ENCODE measurements around the gene ARPC2. TPM values are rescaled to one million over a fixed set of nuclear protein-coding genes. Genes with fewer than 3 reads are reported as not detected.

Gene ARPC2
- polyA plus RNA-seq, 2 donors, result 150 to 426 TPM

GRCh38 chr2:218260166-218260565, 43.2 kb downstream of the ARPC2 start:
- 88 to 90% methylated on average over 5 of the region's 5 CpGs for WGBS, 2 donors
- peak overlapping the region in 1 of 2 donors; percentile 61 for H3K27ac ChIP-seq (ENCODE audit: low read depth in 2 of 2, low read length in 1 of 2)
- H3K27me3 ChIP-seq (ENCODE audit: control insufficient read depth in 1 of 2, insufficient read depth in 2 of 2, low read length in 2 of 2), result no peaks in the 10 kb centered on the region
- H3K9me3 ChIP-seq (ENCODE audit: control insufficient read depth in 2 of 2, insufficient read depth in 1 of 2, low read depth in 1 of 2, low read length in 1 of 2), result no peaks in the 10 kb centered on the region
- H3K4me3 ChIP-seq (ENCODE audit: low read depth in 1 of 2, low read length in 2 of 2), result no peak overlapping the region
- peaks cover 5% of the 10 kb centered on the region in 2 donors for H3K4me1 ChIP-seq (ENCODE audit: control insufficient read depth in 2 of 2, insufficient read depth in 2 of 2, low read length in 1 of 2)
- H3K36me3 ChIP-seq (ENCODE audit: control insufficient read depth in 2 of 2, insufficient read depth in 2 of 2, low read length in 1 of 2), result peaks cover 11 to 22% of the 10 kb centered on the region in 2 donors

- WGBS, 2 donors, result 65 to 68% methylated on average over 10 of the region's 10 CpGs
- Histone ChIP-seq H3K4me1 (ENCODE audit: control insufficient read depth in 2 of 2, insufficient read depth in 2 of 2, low read length in 1 of 2) (peaks cover 5% of the 10 kb centered on the region in 2 donors), H3K4me3 (ENCODE audit: low read depth in 1 of 2, low read length in 2 of 2) (no peak within 1 kb of the TSS), H3K27me3 (ENCODE audit: control insufficient read depth in 1 of 2, insufficient read depth in 2 of 2, low read length in 2 of 2) (no peaks in the 10 kb centered on the region), H3K27ac (ENCODE audit: low read depth in 2 of 2, low read length in 1 of 2) (peak within 1 kb of the TSS in 1 of 2 donors; percentile 61), H3K9me3 (ENCODE audit: control insufficient read depth in 2 of 2, insufficient read depth in 1 of 2, low read depth in 1 of 2, low read length in 1 of 2) (no peaks in the 10 kb centered on the region), H3K36me3 (ENCODE audit: control insufficient read depth in 2 of 2, insufficient read depth in 2 of 2, low read length in 1 of 2) (peaks cover 16 to 29% of the 10 kb centered on the region in 2 donors)
Observed at GRCh38 chr2:218260742-218261422, 43.9 kb downstream of the ARPC2 start, which contains the start of gene GPBAR1. Gene GPBAR1, plus strand, starts transcription at chr2:218261015. Its CDS starts 1,710 bp downstream, at chr2:218262725.

- Histone ChIP-seq H3K4me1 (ENCODE audit: control insufficient read depth in 2 of 2, insufficient read depth in 2 of 2, low read length in 1 of 2) (peaks cover 5% of the 10 kb centered on the region in 2 donors), H3K9me3 (ENCODE audit: control insufficient read depth in 2 of 2, insufficient read depth in 1 of 2, low read depth in 1 of 2, low read length in 1 of 2) (no peaks in the 10 kb centered on the region), H3K27ac (ENCODE audit: low read depth in 2 of 2, low read length in 1 of 2) (no peak overlapping the region), H3K27me3 (ENCODE audit: control insufficient read depth in 1 of 2, insufficient read depth in 2 of 2, low read length in 2 of 2) (no peaks in the 10 kb centered on the region), H3K4me3 (ENCODE audit: low read depth in 1 of 2, low read length in 2 of 2) (no peak overlapping the region), H3K36me3 (ENCODE audit: control insufficient read depth in 2 of 2, insufficient read depth in 2 of 2, low read length in 1 of 2) (peaks cover 17 to 36% of the 10 kb centered on the region in 2 donors)
- 54 to 62% methylated on average over 8 of the region's 8 CpGs for WGBS, 2 donors
Observed at GRCh38 chr2:218261423-218262236, 44.6 kb downstream of the ARPC2 start.

- H3K36me3 ChIP-seq (ENCODE audit: control insufficient read depth in 2 of 2, insufficient read depth in 2 of 2, low read length in 1 of 2), result peaks cover 17 to 41% of the 10 kb centered on the region in 2 donors
- peaks cover 5% of the 10 kb centered on the region in 2 donors for H3K4me1 ChIP-seq (ENCODE audit: control insufficient read depth in 2 of 2, insufficient read depth in 2 of 2, low read length in 1 of 2)
Observed at GRCh38 chr2:218262237-218262600, 45.2 kb downstream of the ARPC2 start.

GRCh38 chr2:218262631-218263586, 45.9 kb downstream of the ARPC2 start:
- Histone ChIP-seq H3K4me1 (ENCODE audit: control insufficient read depth in 2 of 2, insufficient read depth in 2 of 2, low read length in 1 of 2) (peaks cover 5% of the 10 kb centered on the region in 2 donors), H3K27ac (ENCODE audit: low read depth in 2 of 2, low read length in 1 of 2) (no peak overlapping the region), H3K9me3 (ENCODE audit: control insufficient read depth in 2 of 2, insufficient read depth in 1 of 2, low read depth in 1 of 2, low read length in 1 of 2) (no peaks in the 10 kb centered on the region), H3K27me3 (ENCODE audit: control insufficient read depth in 1 of 2, insufficient read depth in 2 of 2, low read length in 2 of 2) (no peaks in the 10 kb centered on the region), H3K36me3 (ENCODE audit: control insufficient read depth in 2 of 2, insufficient read depth in 2 of 2, low read length in 1 of 2) (peaks cover 17 to 45% of the 10 kb centered on the region in 2 donors), H3K4me3 (ENCODE audit: low read depth in 1 of 2, low read length in 2 of 2) (no peak overlapping the region)
- 82 to 85% methylated on average over 39 of the region's 39 CpGs for WGBS, 2 donors

More at GRCh38 chr2:218262237-218262600, 45.2 kb downstream of the ARPC2 start:
- Histone ChIP-seq H3K27me3 (ENCODE audit: control insufficient read depth in 1 of 2, insufficient read depth in 2 of 2, low read length in 2 of 2) (no peaks in the 10 kb centered on the region), H3K4me3 (ENCODE audit: low read depth in 1 of 2, low read length in 2 of 2) (no peak overlapping the region), H3K9me3 (ENCODE audit: control insufficient read depth in 2 of 2, insufficient read depth in 1 of 2, low read depth in 1 of 2, low read length in 1 of 2) (no peaks in the 10 kb centered on the region), H3K27ac (ENCODE audit: low read depth in 2 of 2, low read length in 1 of 2) (no peak overlapping the region)
- 71 to 76% methylated on average over 6 of the region's 6 CpGs for WGBS, 2 donors

GRCh38 chr2:218263817-218264641, 47.0 kb downstream of the ARPC2 start:
- no peak overlapping the region for H3K27ac ChIP-seq (ENCODE audit: low read depth in 2 of 2, low read length in 1 of 2)
- H3K27me3 ChIP-seq (ENCODE audit: control insufficient read depth in 1 of 2, insufficient read depth in 2 of 2, low read length in 2 of 2), result no peaks in the 10 kb centered on the region
- 69 to 77% methylated on average over 17 of the region's 17 CpGs for WGBS, 2 donors
- peaks cover 6 to 7% of the 10 kb centered on the region in 2 donors for H3K4me1 ChIP-seq (ENCODE audit: control insufficient read depth in 2 of 2, insufficient read depth in 2 of 2, low read length in 1 of 2)
- no peak overlapping the region for H3K4me3 ChIP-seq (ENCODE audit: low read depth in 1 of 2, low read length in 2 of 2)
- H3K9me3 ChIP-seq (ENCODE audit: control insufficient read depth in 2 of 2, insufficient read depth in 1 of 2, low read depth in 1 of 2, low read length in 1 of 2), result no peaks in the 10 kb centered on the region
- peaks cover 17 to 45% of the 10 kb centered on the region in 2 donors for H3K36me3 ChIP-seq (ENCODE audit: control insufficient read depth in 2 of 2, insufficient read depth in 2 of 2, low read length in 1 of 2)

GRCh38 chr2:218264773-218265561, 48.0 kb downstream of the ARPC2 start:
- Histone ChIP-seq H3K4me1 (ENCODE audit: control insufficient read depth in 2 of 2, insufficient read depth in 2 of 2, low read length in 1 of 2) (peaks cover 8 to 9% of the 10 kb centered on the region in 2 donors), H3K9me3 (ENCODE audit: control insufficient read depth in 2 of 2, insufficient read depth in 1 of 2, low read depth in 1 of 2, low read length in 1 of 2) (no peaks in the 10 kb centered on the region), H3K4me3 (ENCODE audit: low read depth in 1 of 2, low read length in 2 of 2) (no peak overlapping the region), H3K27me3 (ENCODE audit: control insufficient read depth in 1 of 2, insufficient read depth in 2 of 2, low read length in 2 of 2) (no peaks in the 10 kb centered on the region), H3K27ac (ENCODE audit: low read depth in 2 of 2, low read length in 1 of 2) (no peak overlapping the region), H3K36me3 (ENCODE audit: control insufficient read depth in 2 of 2, insufficient read depth in 2 of 2, low read length in 1 of 2) (peaks cover 17 to 45% of the 10 kb centered on the region in 2 donors)
- 65 to 82% methylated on average over 22 of the region's 22 CpGs for WGBS, 2 donors

- peaks cover 8 to 9% of the 10 kb centered on the region in 2 donors for H3K4me1 ChIP-seq (ENCODE audit: control insufficient read depth in 2 of 2, insufficient read depth in 2 of 2, low read length in 1 of 2)
- H3K27me3 ChIP-seq (ENCODE audit: control insufficient read depth in 1 of 2, insufficient read depth in 2 of 2, low read length in 2 of 2), result no peaks in the 10 kb centered on the region
- no peak overlapping the region for H3K27ac ChIP-seq (ENCODE audit: low read depth in 2 of 2, low read length in 1 of 2)
- no peak overlapping the region for H3K4me3 ChIP-seq (ENCODE audit: low read depth in 1 of 2, low read length in 2 of 2)
- peaks cover 17 to 45% of the 10 kb centered on the region in 2 donors for H3K36me3 ChIP-seq (ENCODE audit: control insufficient read depth in 2 of 2, insufficient read depth in 2 of 2, low read length in 1 of 2)
- WGBS, 2 donors, result 87 to 89% methylated on average over 8 of the region's 8 CpGs
- no peaks in the 10 kb centered on the region for H3K9me3 ChIP-seq (ENCODE audit: control insufficient read depth in 2 of 2, insufficient read depth in 1 of 2, low read depth in 1 of 2, low read length in 1 of 2)
Observed at GRCh38 chr2:218265626-218266025, 48.6 kb downstream of the ARPC2 start.
